NT2/D1 (cell line): ENCODE measurements around the gene ZNF469.

Experiments
- SUZ12 ChIP-seq: IDR thresholded peaks from 2 replicates; pipeline ENCODE4 v1.6.1; 2011; ENCODE audit not compliant: insufficient read length, insufficient read depth; ENCODE audit errors: extremely low read depth
- ZNF274 ChIP-seq: IDR thresholded peaks from 2 replicates; pipeline ENCODE4 v1.6.1; 2011; ENCODE audit warnings: mild to moderate bottlenecking, low read depth, low read length

DNA sequence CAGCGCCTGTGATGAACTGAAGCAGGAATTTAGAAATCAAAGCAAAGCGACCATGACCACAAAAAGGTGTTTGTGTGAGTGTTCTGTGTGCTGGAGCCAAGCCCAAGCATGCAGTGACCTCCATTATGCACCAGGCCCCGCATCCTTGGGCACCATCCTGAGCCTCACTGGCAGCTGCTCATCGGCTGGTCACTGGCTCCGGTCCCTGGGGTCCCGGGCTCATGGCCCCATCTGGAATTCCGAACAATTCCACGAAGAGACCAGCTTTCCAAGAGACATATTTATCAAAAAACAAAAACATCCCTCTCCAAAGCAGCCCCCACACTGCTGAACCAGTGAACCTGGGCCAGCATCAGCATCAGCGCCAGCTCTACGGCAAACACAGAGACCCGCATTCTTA is 15.2 kb upstream of the ZNF469 start:
- TF ChIP-seq SUZ12 = no peak
- TF ChIP-seq ZNF274 = no peak
